H1 (cell line): ENCODE results near the gene DDX50. TPM values are rescaled to one million over a fixed set of nuclear protein-coding genes. Genes with fewer than 3 reads are reported as not detected.

Source experiments
- polyA plus RNA-seq, 7 experiments: library from polyadenylated mRNA; depleted of rRNA in 3 of 7; stranded (reverse) in 5 of 7; unstranded in 2 of 7; fragments of >200 nt in 5 of 7; fragments of 200-250 nt in 2 of 7; gene quantifications; 1 replicate in 5 of 7; 2 replicates in 1 of 7; 4 replicates in 1 of 7; pipeline versions ENCODE4 v1.2.1 to v1.2.3, GENCODE V29; 2011 to 2013; ENCODE audit warnings: missing spikeins in 2 of 7, mixed read lengths in 2 of 7
- small RNA-seq: library from polyadenylated mRNA; stranded (forward); fragments of <200 nt; extraction: miRNeasy Mini kit (QIAGEN cat#:217004); gene quantifications from one replicate; pipeline ENCODE3, GENCODE V24; 2013; ENCODE audit not compliant: insufficient read depth
- total RNA-seq: library from RNA; stranded (reverse); fragmentation: NEBNext Ultra II Directional; extraction: Animal tissue kit (Norgen Biotek cat#: 25700); gene quantifications from 2 replicates; pipeline ENCODE4 v1.2.1, GENCODE V29; 2021

DDX50 gene
- total and polyA plus RNA-seq, 2 of the 8 experiments (the other 6 are each of a cell fraction or from before 2014, with no cell fraction given) = 20.0 to 36.5 TPM

Small RNA genes lying within 50 kb of the gene (small RNA-seq; reads per million reads assigned to genes)
- not detected for gene RNU6-571P

Other genes starting within 250 kb of the DDX50 start
- gene CCAR1, start 180.1 kb upstream of the DDX50 start, total RNA-seq = 111 TPM in 2 replicates
- 61.3 and 91.6 TPM in 2 replicates for gene CCAR1, start 180.1 kb upstream of the DDX50 start, polyA plus RNA-seq (2011; rRNA removed)
- gene STOX1, start 73.8 kb upstream of the DDX50 start, total RNA-seq = 2.5 and 2.6 TPM in 2 replicates
- 0.47 and 0.92 TPM in 2 replicates for gene STOX1, start 73.8 kb upstream of the DDX50 start, polyA plus RNA-seq (2011; rRNA removed)
- 189 and 195 TPM in 2 replicates for gene DDX21, start 54.9 kb downstream of the DDX50 start, total RNA-seq
- 39.1 and 67.0 TPM in 2 replicates for gene DDX21, start 54.9 kb downstream of the DDX50 start, polyA plus RNA-seq (2011; rRNA removed)
- 34.1 and 34.6 TPM in 2 replicates for gene KIFBP, start 87.5 kb downstream of the DDX50 start, total RNA-seq
- 13.4 and 17.3 TPM in 2 replicates for gene KIFBP, start 87.5 kb downstream of the DDX50 start, polyA plus RNA-seq (2011; rRNA removed)
- gene SRGN, start 186.8 kb downstream of the DDX50 start, total RNA-seq = not detected in 2 replicates
- gene SRGN, start 186.8 kb downstream of the DDX50 start, polyA plus RNA-seq (2011; rRNA removed) = 0.06 TPM in 1 of 2 replicates, not detected in the other
- gene VPS26A, start 222.9 kb downstream of the DDX50 start, total RNA-seq = 44.8 and 49.6 TPM in 2 replicates
- 3.9 and 10.7 TPM in 2 replicates for gene VPS26A, start 222.9 kb downstream of the DDX50 start, polyA plus RNA-seq (2011; rRNA removed)